ENCODE results near the gene ZSCAN18.

ZSCAN18 gene

DNA sequence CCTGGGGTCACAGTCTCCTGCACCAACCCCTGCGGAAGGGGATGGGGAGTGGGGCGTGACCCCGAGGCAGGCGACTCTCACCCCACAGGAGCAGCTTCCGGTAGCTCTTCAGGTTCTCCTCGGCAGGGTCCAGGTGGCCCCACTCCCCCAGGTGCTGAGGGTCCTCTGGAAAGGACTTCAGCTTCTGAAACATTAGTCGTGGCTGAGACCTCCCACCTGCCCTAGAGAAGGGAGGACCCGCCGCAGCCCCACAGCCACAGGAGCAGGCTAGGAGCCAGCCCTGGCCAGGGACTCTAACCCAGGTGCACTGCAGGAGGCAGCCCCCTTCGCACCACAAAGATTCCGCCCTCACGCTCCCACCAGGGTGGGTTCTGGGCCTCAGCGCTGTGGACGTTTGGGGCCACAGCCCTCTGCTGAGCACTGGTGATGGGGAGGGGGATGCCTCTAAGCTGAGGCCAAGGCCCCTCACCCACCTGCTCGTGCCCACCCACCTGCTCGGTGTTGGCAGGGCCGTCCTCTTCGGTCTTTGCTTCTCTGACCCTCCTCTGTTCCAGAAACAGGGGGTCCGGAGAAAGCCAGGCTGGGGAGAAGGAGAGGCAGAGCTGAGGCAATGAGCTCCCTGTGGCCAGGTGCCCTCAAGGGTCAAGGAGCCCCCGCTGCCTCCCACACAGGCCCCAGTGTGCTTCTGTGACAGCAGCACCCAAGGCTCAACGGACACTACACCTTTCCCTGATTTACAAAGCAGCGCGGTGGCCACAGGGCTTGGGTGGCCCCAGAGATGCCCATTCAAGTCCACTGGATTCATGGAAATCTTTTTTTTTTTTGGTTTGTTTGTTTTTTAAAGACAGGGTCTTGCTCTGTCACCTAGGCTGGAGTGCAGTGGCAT is 11.0 kb downstream of the ZSCAN18 start:
- no peak for DNase-seq (ENCODE audit: low read depth in 1 of 2, low spot score in 1 of 2)
- H3K27me3 ChIP-seq (ENCODE audit: insufficient read depth, poor library complexity, severe bottlenecking), result no peaks in the 10 kb centered on the region
- H3K4me3 ChIP-seq (replicated peaks; ENCODE audit: insufficient read depth, low read length), result no peak overlapping the region
- TF ChIP-seq, protein P1, sequence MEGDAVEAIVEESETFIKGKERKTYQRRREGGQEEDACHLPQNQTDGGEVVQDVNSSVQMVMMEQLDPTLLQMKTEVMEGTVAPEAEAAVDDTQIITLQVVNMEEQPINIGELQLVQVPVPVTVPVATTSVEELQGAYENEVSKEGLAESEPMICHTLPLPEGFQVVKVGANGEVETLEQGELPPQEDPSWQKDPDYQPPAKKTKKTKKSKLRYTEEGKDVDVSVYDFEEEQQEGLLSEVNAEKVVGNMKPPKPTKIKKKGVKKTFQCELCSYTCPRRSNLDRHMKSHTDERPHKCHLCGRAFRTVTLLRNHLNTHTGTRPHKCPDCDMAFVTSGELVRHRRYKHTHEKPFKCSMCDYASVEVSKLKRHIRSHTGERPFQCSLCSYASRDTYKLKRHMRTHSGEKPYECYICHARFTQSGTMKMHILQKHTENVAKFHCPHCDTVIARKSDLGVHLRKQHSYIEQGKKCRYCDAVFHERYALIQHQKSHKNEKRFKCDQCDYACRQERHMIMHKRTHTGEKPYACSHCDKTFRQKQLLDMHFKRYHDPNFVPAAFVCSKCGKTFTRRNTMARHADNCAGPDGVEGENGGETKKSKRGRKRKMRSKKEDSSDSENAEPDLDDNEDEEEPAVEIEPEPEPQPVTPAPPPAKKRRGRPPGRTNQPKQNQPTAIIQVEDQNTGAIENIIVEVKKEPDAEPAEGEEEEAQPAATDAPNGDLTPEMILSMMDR (IDR thresholded peaks at IDR 0.05; ENCODE audit: insufficient read depth, low read length), result no peak
- no peak for TF ChIP-seq GABPA (IDR thresholded peaks at IDR 0.05; ENCODE audit: low read depth)
- TF ChIP-seq SPI1 (IDR thresholded peaks at IDR 0.05; ENCODE audit: borderline replicate concordance, low read depth), result no peak
- TF ChIP-seq, protein P2, sequence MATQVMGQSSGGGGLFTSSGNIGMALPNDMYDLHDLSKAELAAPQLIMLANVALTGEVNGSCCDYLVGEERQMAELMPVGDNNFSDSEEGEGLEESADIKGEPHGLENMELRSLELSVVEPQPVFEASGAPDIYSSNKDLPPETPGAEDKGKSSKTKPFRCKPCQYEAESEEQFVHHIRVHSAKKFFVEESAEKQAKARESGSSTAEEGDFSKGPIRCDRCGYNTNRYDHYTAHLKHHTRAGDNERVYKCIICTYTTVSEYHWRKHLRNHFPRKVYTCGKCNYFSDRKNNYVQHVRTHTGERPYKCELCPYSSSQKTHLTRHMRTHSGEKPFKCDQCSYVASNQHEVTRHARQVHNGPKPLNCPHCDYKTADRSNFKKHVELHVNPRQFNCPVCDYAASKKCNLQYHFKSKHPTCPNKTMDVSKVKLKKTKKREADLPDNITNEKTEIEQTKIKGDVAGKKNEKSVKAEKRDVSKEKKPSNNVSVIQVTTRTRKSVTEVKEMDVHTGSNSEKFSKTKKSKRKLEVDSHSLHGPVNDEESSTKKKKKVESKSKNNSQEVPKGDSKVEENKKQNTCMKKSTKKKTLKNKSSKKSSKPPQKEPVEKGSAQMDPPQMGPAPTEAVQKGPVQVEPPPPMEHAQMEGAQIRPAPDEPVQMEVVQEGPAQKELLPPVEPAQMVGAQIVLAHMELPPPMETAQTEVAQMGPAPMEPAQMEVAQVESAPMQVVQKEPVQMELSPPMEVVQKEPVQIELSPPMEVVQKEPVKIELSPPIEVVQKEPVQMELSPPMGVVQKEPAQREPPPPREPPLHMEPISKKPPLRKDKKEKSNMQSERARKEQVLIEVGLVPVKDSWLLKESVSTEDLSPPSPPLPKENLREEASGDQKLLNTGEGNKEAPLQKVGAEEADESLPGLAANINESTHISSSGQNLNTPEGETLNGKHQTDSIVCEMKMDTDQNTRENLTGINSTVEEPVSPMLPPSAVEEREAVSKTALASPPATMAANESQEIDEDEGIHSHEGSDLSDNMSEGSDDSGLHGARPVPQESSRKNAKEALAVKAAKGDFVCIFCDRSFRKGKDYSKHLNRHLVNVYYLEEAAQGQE (IDR thresholded peaks at IDR 0.05; ENCODE audit: insufficient replicate concordance, low read depth), result no peak
- no peak for TF ChIP-seq POLR2AphosphoS5 (IDR thresholded peaks at IDR 0.05; ENCODE audit: low read depth)
- no peak overlapping the region for H3K27ac ChIP-seq (replicated peaks)

- H3K27me3 ChIP-seq (ENCODE audit: insufficient read depth, poor library complexity, severe bottlenecking), result no peaks in the 10 kb centered on the region
- no peak overlapping the region for H3K4me3 ChIP-seq (replicated peaks; ENCODE audit: insufficient read depth, low read length)
- TF ChIP-seq, protein P1 (IDR thresholded peaks at IDR 0.05; ENCODE audit: insufficient read depth, low read length), result no peak
- TF ChIP-seq POLR2AphosphoS5 (IDR thresholded peaks at IDR 0.05; ENCODE audit: low read depth) (no peak), SPI1 (IDR thresholded peaks at IDR 0.05; ENCODE audit: borderline replicate concordance, low read depth) (no peak), GABPA (IDR thresholded peaks at IDR 0.05; ENCODE audit: low read depth) (no peak)
- TF ChIP-seq, protein P2 (IDR thresholded peaks at IDR 0.05; ENCODE audit: insufficient replicate concordance, low read depth), result no peak
- DNase-seq (ENCODE audit: low read depth in 1 of 2, low spot score in 1 of 2), result no peak
- H3K27ac ChIP-seq (replicated peaks), result no peak overlapping the region
These were observed 12.6 kb downstream of the ZSCAN18 start for GRCh38 chr19:58085348-58085875.

DNA sequence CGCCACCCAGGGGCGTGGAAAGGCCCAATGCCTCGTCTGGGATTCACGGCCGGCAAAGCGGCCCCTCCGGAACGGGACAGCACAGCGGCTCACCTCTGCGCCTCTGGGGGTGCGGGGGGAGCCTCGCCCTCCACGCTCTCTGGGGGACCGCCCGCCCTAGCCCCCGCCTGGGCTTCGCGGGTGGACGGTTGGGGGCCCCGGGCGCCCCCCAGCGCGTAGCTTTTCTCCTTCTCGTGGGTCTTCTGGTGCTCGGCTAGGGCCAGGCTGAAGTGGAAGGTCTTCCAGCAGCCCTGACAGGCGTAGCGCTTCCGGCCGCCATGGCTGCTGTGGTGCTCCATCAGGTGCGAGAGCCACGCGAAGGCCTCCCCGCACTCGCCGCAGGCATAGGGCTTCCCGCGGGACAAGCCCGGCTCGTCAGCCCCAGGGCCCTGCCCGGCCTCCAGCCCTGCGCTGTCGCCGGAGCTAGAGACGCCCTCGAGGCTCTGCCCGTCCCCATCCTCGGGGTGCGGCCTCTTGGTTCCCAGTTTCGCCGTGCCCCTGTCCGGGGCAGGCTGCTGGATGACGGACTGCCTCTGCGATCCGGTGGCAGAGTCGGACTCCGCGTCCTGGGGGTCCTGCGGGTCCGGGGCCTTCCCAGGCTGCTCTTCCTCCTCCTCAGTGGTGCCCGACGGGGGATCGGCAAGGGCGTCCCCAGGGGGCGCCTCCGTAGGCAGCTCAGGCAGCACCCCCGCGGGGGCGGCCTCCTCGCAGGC is 13.3 kb downstream of the ZSCAN18 start:
- no peak for TF ChIP-seq GABPA (IDR thresholded peaks at IDR 0.05; ENCODE audit: low read depth)
- TF ChIP-seq, protein P1 (IDR thresholded peaks at IDR 0.05; ENCODE audit: insufficient read depth, low read length), result no peak
- no peak for TF ChIP-seq POLR2AphosphoS5 (IDR thresholded peaks at IDR 0.05; ENCODE audit: low read depth)
- TF ChIP-seq, protein P2 (IDR thresholded peaks at IDR 0.05; ENCODE audit: insufficient replicate concordance, low read depth), result no peak
- no peak for TF ChIP-seq SPI1 (IDR thresholded peaks at IDR 0.05; ENCODE audit: borderline replicate concordance, low read depth)
- H3K27me3 ChIP-seq (ENCODE audit: insufficient read depth, poor library complexity, severe bottlenecking), result no peaks in the 10 kb centered on the region
- DNase-seq (ENCODE audit: low read depth in 1 of 2, low spot score in 1 of 2), result no peak

More for the DNA sequence above, 13.3 kb downstream of the ZSCAN18 start:
- no peak overlapping the region for H3K4me3 ChIP-seq (replicated peaks; ENCODE audit: insufficient read depth, low read length)
- H3K27ac ChIP-seq (replicated peaks), result no peak overlapping the region
